ENCODE results near the gene EMCN. TPM values are rescaled to one million over a fixed set of nuclear protein-coding genes. Genes with fewer than 3 reads are reported as not detected.

Gene EMCN
- total and polyA plus RNA-seq, 2 of the 8 experiments (the other 6 are each of a cell fraction or from before 2014, with no cell fraction given), result not detected

GRCh38 chr4:100511896-100512295, 5.9 kb downstream of the EMCN start (continued):
- TF ChIP-seq CHD7 (IDR thresholded peaks at IDR 0.05; ENCODE audit: insufficient replicate concordance, low read length), result no peak
- TF ChIP-seq RFX5 (IDR thresholded peaks at IDR 0.05; ENCODE audit: borderline replicate concordance, low read depth, low read length), result no peak
- TF ChIP-seq CREB1 (IDR thresholded peaks at IDR 0.05), result no peak
- no peak for TF ChIP-seq HDAC6 (IDR thresholded peaks at IDR 0.05; ENCODE audit: low read depth, low read length)
